Measurements from ENCODE around the gene ADPGK.

- TF ChIP-seq CTCF (IDR thresholded peaks at IDR 0.05; ENCODE audit: insufficient read depth, low read depth, low read length) = no peak
- TF ChIP-seq EZH2 (IDR thresholded peaks at IDR 0.05; ENCODE audit: insufficient read depth, low read length) = no peak
These were observed 35.1 kb upstream of the ADPGK start for GRCh38 chr15:72818632-72819031.

Measured in astrocyte (in vitro differentiated cells and primary cell).